HG02759 (cell line): ENCODE data around the gene LINGO1.

ENCODE experiments used
- ATAC-seq: cut with Tn5 transposase; IDR thresholded peaks from one replicate; pipeline ENCODE4 v1.9.1; 2021; ENCODE audit warnings: mild to moderate bottlenecking, moderate library complexity; ENCODE audit not compliant: unreplicated experiment

LINGO1 gene

GRCh38 chr15:77598644-77599043 lies 34.1 kb downstream of the LINGO1 start:
- ATAC-seq: no peak

- no peak for ATAC-seq
Observed at GRCh38 chr15:77597804-77598453, 34.8 kb downstream of the LINGO1 start.

GRCh38 chr15:77596821-77597803 lies 35.6 kb downstream of the LINGO1 start:
- no peak for ATAC-seq

- no peak for ATAC-seq
Observed at GRCh38 chr15:77595231-77595630, 37.5 kb downstream of the LINGO1 start.

GRCh38 chr15:77592758-77593157 lies 40.0 kb downstream of the LINGO1 start:
- ATAC-seq: no peak

- ATAC-seq: no peak
Observed at GRCh38 chr15:77591968-77592613, 40.6 kb downstream of the LINGO1 start.

GRCh38 chr15:77589839-77590238 lies 42.9 kb downstream of the LINGO1 start:
- no peak for ATAC-seq

GRCh38 chr15:77588126-77588525 lies 44.6 kb downstream of the LINGO1 start:
- ATAC-seq: no peak

GRCh38 chr15:77584691-77585090 lies 48.0 kb downstream of the LINGO1 start:
- ATAC-seq: no peak

GRCh38 chr15:77584201-77584600 lies 48.5 kb downstream of the LINGO1 start:
- no peak for ATAC-seq

GRCh38 chr15:77582763-77583162 lies 49.9 kb downstream of the LINGO1 start:
- no peak for ATAC-seq

GRCh38 chr15:77581896-77582569 lies 50.7 kb downstream of the LINGO1 start:
- ATAC-seq: no peak

- no peak for ATAC-seq
Observed at GRCh38 chr15:77580996-77581682, 51.6 kb downstream of the LINGO1 start.

- ATAC-seq: no peak
Observed at GRCh38 chr15:77579498-77580188, 53.1 kb downstream of the LINGO1 start.

GRCh38 chr15:77578641-77579372 lies 53.9 kb downstream of the LINGO1 start:
- ATAC-seq: no peak

- ATAC-seq: no peak
Observed at GRCh38 chr15:77577366-77577950, 55.3 kb downstream of the LINGO1 start.

- ATAC-seq: no peak
Observed at GRCh38 chr15:77576538-77576937, 56.2 kb downstream of the LINGO1 start.

- ATAC-seq: no peak
Observed at GRCh38 chr15:77575203-77575934, 57.3 kb downstream of the LINGO1 start.
